Measurements from ENCODE around the gene NAA60. TPM values are rescaled to one million over a fixed set of nuclear protein-coding genes. Genes with fewer than 3 reads are reported as not detected.
A peak's percentile ranks its signal among the peaks of the same experiment; 100 is the strongest.
"Not testable (repeated sequence)": the region's sequence is repeated elsewhere in the genome, so short reads cannot be mapped to it uniquely, and the experiment has no call there.

NAA60 gene
- total and polyA plus RNA-seq, 9 of the 15 experiments (the other 6 are each of a cell fraction or from before 2014, with no cell fraction given): 2.1 to 49.4 (median 10.3) TPM

GRCh38 chr16:3501412-3501761 lies 57.9 kb downstream of the NAA60 start:
- DNase-seq (ENCODE audit: extremely low read depth in 1 of 4, low spot score in 3 of 4); ATAC-seq; H3K36me3 ChIP-seq (ENCODE audit: control insufficient read depth, insufficient read depth, low read length); H3K9me1 ChIP-seq (ENCODE audit: control insufficient read depth, insufficient read depth, low read length); H4K20me1 ChIP-seq (replicated peaks; ENCODE audit: control insufficient read depth, insufficient read depth, low read length); BruUV-seq (replicated peaks); in situ Hi-C loops (cut with MboI); H3K27me3 ChIP-seq (ENCODE audit: control insufficient read depth in 2 of 2, insufficient read depth in 2 of 2, low read length in 2 of 2); H3K9me3 ChIP-seq (replicated peaks; ENCODE audit: control insufficient read depth, insufficient read depth, low read depth, low read length); FAIRE-seq; H3K79me2 ChIP-seq (ENCODE audit: control insufficient read depth, insufficient read depth, low read length); H3K27ac ChIP-seq (ENCODE audit: extremely low read depth, low read depth, low read length): not testable (repeated sequence)
- Histone ChIP-seq H2AFZ (ENCODE audit: low read depth, low read length) (peak overlapping the region; percentile 95), H3K4me2 (ENCODE audit: insufficient read depth, low read length) (peak overlapping the region; percentile 84), H3K4me1 (replicated peaks in 1 of 2; ENCODE audit: control insufficient read depth in 2 of 2, insufficient read depth in 2 of 2, low read length in 2 of 2) (peaks cover 2 to 27% of the 10 kb centered on the region in 2 experiments; a peak in 3 of 5 replicates), H3K4me3 (peak overlapping the region; percentile 57), H3K9ac (ENCODE audit: insufficient read depth in 1 of 2, low read depth in 2 of 2, low read length in 2 of 2) (peak overlapping the region; percentile 51 to 88; a peak in 3 of 4 replicates)
- 0 out of 2 replicates have a peak, but pooled peaks have one; percentile 38 for TF ChIP-seq THRAP3 (IDR thresholded peaks at IDR 0.05; ENCODE audit: borderline replicate concordance)
- WGBS (ENCODE audit: insufficient coverage, low coverage, missing lambda C conversion rate): 54% methylated on average over 14 of the region's 24 CpGs
- ChIA-PET POLR2A (interaction anchor here (0.6 to 1.3 kb wide), 3 partner anchors 9 to 317 kb away, joined by 3 to 5 read pairs (median 3); partner anchors contain the start of gene ZNF263), CTCF (ENCODE audit: low intra/inter-chr PET ratio) (interaction anchor here (0.5 to 0.6 kb wide), 2 partner anchors 237 to 364 kb away, joined by 3 to 4 read pairs; no protein-coding TSS in a partner anchor)
- intact Hi-C loops (cut with micrococcal nuclease): loop anchor here (5.0 to 10.0 kb wide), 2 partner anchors 239 to 317 kb away; partner anchors contain the start of gene OR1F1

GRCh38 chr16:3501783-3502400 lies 58.4 kb downstream of the NAA60 start:
- FAIRE-seq (no peak), ATAC-seq (no peak), DNase-seq (ENCODE audit: extremely low read depth in 1 of 4, low spot score in 3 of 4) (no peak)
- H2AFZ ChIP-seq (ENCODE audit: low read depth, low read length): no peak overlapping the region
- H3K4me2 ChIP-seq (ENCODE audit: insufficient read depth, low read length): no peak overlapping the region
- ChIA-PET POLR2A (interaction anchor here (0.6 to 1.3 kb wide), 3 partner anchors 9 to 318 kb away, joined by 3 to 5 read pairs (median 3); partner anchors contain the start of gene ZNF263), CTCF (ENCODE audit: low intra/inter-chr PET ratio) (interaction anchor here (0.5 kb wide), 1 partner anchor 363 kb away, joined by 3 read pairs; no protein-coding TSS in a partner anchor)
- no peaks in the 10 kb centered on the region for H3K9me1 ChIP-seq (ENCODE audit: control insufficient read depth, insufficient read depth, low read length)
- intact Hi-C loops (cut with micrococcal nuclease): loop anchor here (5.0 to 10.0 kb wide), 2 partner anchors 240 to 317 kb away; partner anchors contain the start of gene OR1F1
- no TSS peak for BruUV-seq (replicated peaks)
- H3K4me3 ChIP-seq: peak overlapping the region; percentile 57; the same call in 1 of the 2 replicates
- no peak overlapping the region for H3K27ac ChIP-seq (ENCODE audit: extremely low read depth, low read depth, low read length)
- H3K9me3 ChIP-seq (replicated peaks; ENCODE audit: control insufficient read depth, insufficient read depth, low read depth, low read length): 0 out of 2 replicates have a peak, but pooled peaks cover 4% of the 10 kb centered on the region
- H3K9ac ChIP-seq (ENCODE audit: insufficient read depth in 1 of 2, low read depth in 2 of 2, low read length in 2 of 2): no peak overlapping the region; a peak in 1 of 4 replicates
- no peaks in the 10 kb centered on the region for H3K79me2 ChIP-seq (ENCODE audit: control insufficient read depth, insufficient read depth, low read length)
- H4K20me1 ChIP-seq (replicated peaks; ENCODE audit: control insufficient read depth, insufficient read depth, low read length): no peaks in the 10 kb centered on the region
- in situ Hi-C loops (cut with MboI): no loop called here
- H3K36me3 ChIP-seq (ENCODE audit: control insufficient read depth, insufficient read depth, low read length): no peaks in the 10 kb centered on the region
- H3K4me1 ChIP-seq (replicated peaks in 1 of 2; ENCODE audit: control insufficient read depth in 2 of 2, insufficient read depth in 2 of 2, low read length in 2 of 2): peaks cover 2 to 27% of the 10 kb centered on the region in 2 experiments; a peak in 3 of 5 replicates
- H3K27me3 ChIP-seq (ENCODE audit: control insufficient read depth in 2 of 2, insufficient read depth in 2 of 2, low read length in 2 of 2): no peaks in the 10 kb centered on the region
- WGBS (ENCODE audit: insufficient coverage, low coverage, missing lambda C conversion rate): 86% methylated on average over 22 of the region's 22 CpGs
- TF ChIP-seq CBX1 (IDR thresholded peaks at IDR 0.05; ENCODE audit: low read depth) (no peak), SMARCB1 (IDR thresholded peaks at IDR 0.05; ENCODE audit: insufficient read length, low read depth) (no peak), STAT5B (CRISPR knock-in tag; IDR thresholded peaks at IDR 0.05) (no peak), ZNF282 (CRISPR knock-in tag; IDR thresholded peaks at IDR 0.05) (no peak), ZNF263 (CRISPR knock-in tag; IDR thresholded peaks at IDR 0.05; ENCODE audit: borderline replicate concordance) (no peak), FOXA3 (CRISPR knock-in tag; conservative IDR thresholded peaks at IDR 0.05 in 1 of 2, IDR thresholded peaks at IDR 0.05 in 1 of 2) (no peak), FOXO4 (CRISPR knock-in tag; IDR thresholded peaks at IDR 0.05) (no peak), RB1 (IDR thresholded peaks at IDR 0.05; ENCODE audit: low read depth) (no peak)
